ENCODE measurements around the gene SETD4. TPM values are rescaled to one million over a fixed set of nuclear protein-coding genes. Genes with fewer than 3 reads are reported as not detected.

SETD4 gene
- total RNA-seq, 1 donor = 15.9 TPM

DNA sequence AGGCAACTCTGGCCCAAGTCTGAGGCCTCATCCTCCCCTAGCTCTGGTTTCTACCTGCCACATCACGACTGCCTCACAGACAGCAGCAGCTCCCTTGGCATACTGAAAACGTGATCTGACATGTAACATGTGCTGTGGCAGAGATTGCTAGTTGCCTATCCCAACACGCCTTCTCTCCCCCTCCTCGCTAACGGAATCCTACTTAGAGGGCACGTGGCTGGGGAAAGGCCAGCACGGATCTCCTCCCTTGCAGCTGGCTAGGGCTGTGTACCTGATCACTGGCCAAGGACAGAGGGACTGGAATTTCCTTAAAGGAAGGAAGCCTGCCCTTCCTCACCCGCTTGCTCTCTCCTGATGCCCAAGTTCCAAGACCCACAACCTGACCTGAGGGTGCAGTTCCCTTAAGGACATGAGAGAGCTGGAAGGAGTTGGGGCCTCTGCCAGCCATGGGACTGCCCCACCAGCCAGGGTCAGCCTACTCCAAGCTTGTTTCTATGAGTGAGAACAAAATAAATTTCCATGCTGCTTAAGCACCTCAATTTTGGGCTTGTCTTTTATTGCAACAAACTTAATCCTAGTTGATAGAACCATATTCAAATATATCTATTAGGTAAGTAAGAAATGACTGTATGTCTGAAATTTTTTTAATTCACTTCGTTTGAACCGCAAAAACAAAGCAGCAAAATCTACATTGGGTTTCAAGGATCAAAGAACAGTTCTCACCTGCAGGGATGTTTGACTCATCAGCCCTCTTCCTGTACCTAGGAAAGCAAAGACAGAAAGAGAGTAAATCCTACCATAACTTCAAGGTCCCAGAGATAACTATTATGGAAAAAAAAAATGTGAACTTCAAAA, 7.2 kb downstream of the SETD4 start:
- TF ChIP-seq CTCF (IDR thresholded peaks at IDR 0.05; ENCODE audit: extremely low read depth, low read depth, low read length) = no peak
- Histone ChIP-seq H4K20me1 (ENCODE audit: insufficient read depth, low read length) (peaks cover 2% of the 10 kb centered on the region), H3K4me2 (ENCODE audit: insufficient read depth, low read length) (no peak overlapping the region), H2AFZ (ENCODE audit: low read length) (no peak overlapping the region), H3K27ac (ENCODE audit: low read depth, low read length) (no peak overlapping the region), H3K4me3 (ENCODE audit: insufficient read depth, low read length) (no peak overlapping the region), H3K36me3 (ENCODE audit: insufficient read depth, low read length) (peaks cover 61% of the 10 kb centered on the region), H3K4me1 (ENCODE audit: insufficient read depth, low read length) (no peaks in the 10 kb centered on the region), H3K9me3 (ENCODE audit: low read depth, low read length) (no peaks in the 10 kb centered on the region), H3K79me2 (ENCODE audit: insufficient read depth, low read length) (peaks cover 9% of the 10 kb centered on the region), H3K27me3 (ENCODE audit: insufficient read depth, low read length) (no peaks in the 10 kb centered on the region)
- DNase-seq (ENCODE audit: insufficient read length, low spot score, missing footprints) = no peak

DNA sequence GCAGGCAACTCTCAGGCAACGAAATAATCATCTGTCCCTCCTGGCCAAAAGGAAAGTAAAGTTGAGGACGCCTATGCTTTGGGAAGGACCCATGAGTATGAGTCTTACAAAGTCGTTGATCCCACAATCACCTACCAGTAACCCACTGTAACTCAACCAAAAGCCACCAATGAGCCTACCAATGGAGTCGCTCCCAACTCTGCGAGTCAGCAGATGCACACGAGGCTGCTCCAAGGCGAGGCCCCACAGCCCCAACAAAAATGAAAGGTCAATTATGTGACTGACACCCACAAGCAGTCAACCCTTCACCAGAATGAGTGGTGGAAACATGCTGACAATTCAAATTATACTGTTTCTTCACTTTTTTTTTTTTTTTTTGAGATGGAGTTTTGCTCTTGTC, 12.0 kb downstream of the SETD4 start:
- H3K4me3 ChIP-seq (ENCODE audit: insufficient read depth, low read length) = no peak overlapping the region
- no peaks in the 10 kb centered on the region for H3K9me3 ChIP-seq (ENCODE audit: low read depth, low read length)
- H3K27ac ChIP-seq (ENCODE audit: low read depth, low read length) = no peak overlapping the region
- peaks cover 53% of the 10 kb centered on the region for H3K36me3 ChIP-seq (ENCODE audit: insufficient read depth, low read length)
- H4K20me1 ChIP-seq (ENCODE audit: insufficient read depth, low read length) = peaks cover 2% of the 10 kb centered on the region
- TF ChIP-seq CTCF (IDR thresholded peaks at IDR 0.05; ENCODE audit: extremely low read depth, low read depth, low read length) = no peak
- H3K4me2 ChIP-seq (ENCODE audit: insufficient read depth, low read length) = no peak overlapping the region
- H3K27me3 ChIP-seq (ENCODE audit: insufficient read depth, low read length) = no peaks in the 10 kb centered on the region
- DNase-seq (ENCODE audit: insufficient read length, low spot score, missing footprints) = no peak
- H2AFZ ChIP-seq (ENCODE audit: low read length) = no peak overlapping the region
- no peaks in the 10 kb centered on the region for H3K79me2 ChIP-seq (ENCODE audit: insufficient read depth, low read length)
- no peaks in the 10 kb centered on the region for H3K4me1 ChIP-seq (ENCODE audit: insufficient read depth, low read length)

GRCh38 chr21:36047139-36047538, 13.2 kb downstream of the SETD4 start:
- H3K27me3 ChIP-seq (ENCODE audit: insufficient read depth, low read length) = no peaks in the 10 kb centered on the region
- H2AFZ ChIP-seq (ENCODE audit: low read length) = no peak overlapping the region
- H3K4me3 ChIP-seq (ENCODE audit: insufficient read depth, low read length) = no peak overlapping the region
- no peak overlapping the region for H3K27ac ChIP-seq (ENCODE audit: low read depth, low read length)
- no peaks in the 10 kb centered on the region for H3K4me1 ChIP-seq (ENCODE audit: insufficient read depth, low read length)
- no peaks in the 10 kb centered on the region for H4K20me1 ChIP-seq (ENCODE audit: insufficient read depth, low read length)
- peaks cover 49% of the 10 kb centered on the region for H3K36me3 ChIP-seq (ENCODE audit: insufficient read depth, low read length)
- TF ChIP-seq CTCF (IDR thresholded peaks at IDR 0.05; ENCODE audit: extremely low read depth, low read depth, low read length) = no peak
- no peak for DNase-seq (ENCODE audit: insufficient read length, low spot score, missing footprints)
- H3K79me2 ChIP-seq (ENCODE audit: insufficient read depth, low read length) = no peaks in the 10 kb centered on the region
- H3K4me2 ChIP-seq (ENCODE audit: insufficient read depth, low read length) = no peak overlapping the region
- H3K9me3 ChIP-seq (ENCODE audit: low read depth, low read length) = no peaks in the 10 kb centered on the region

DNA sequence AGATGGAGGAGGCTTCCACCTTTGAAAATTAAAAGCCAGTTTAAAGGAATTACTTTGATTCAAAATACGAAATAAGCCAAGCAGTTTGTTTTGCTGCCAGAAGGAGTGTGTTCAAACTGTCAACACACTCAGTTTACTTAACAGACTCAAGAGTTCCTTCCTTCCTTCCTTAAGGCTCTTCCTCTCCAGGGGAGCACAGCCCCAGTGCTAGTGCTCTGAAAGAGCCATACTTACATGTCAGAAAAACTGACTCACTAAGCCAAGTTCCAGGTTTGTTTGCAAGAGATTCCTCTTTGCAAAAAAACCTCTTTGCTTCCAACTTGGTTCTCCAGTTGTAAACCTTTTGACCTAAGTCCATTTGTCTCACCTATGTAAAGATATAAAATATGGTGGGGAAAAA, 14.3 kb downstream of the SETD4 start:
- H3K36me3 ChIP-seq (ENCODE audit: insufficient read depth, low read length) = peaks cover 50% of the 10 kb centered on the region
- TF ChIP-seq CTCF (IDR thresholded peaks at IDR 0.05; ENCODE audit: extremely low read depth, low read depth, low read length) = no peak

More for the DNA sequence above, 14.3 kb downstream of the SETD4 start:
- Histone ChIP-seq H3K27me3 (ENCODE audit: insufficient read depth, low read length) (no peaks in the 10 kb centered on the region), H3K79me2 (ENCODE audit: insufficient read depth, low read length) (no peaks in the 10 kb centered on the region), H3K4me2 (ENCODE audit: insufficient read depth, low read length) (no peak overlapping the region), H3K4me1 (ENCODE audit: insufficient read depth, low read length) (no peaks in the 10 kb centered on the region), H3K9me3 (ENCODE audit: low read depth, low read length) (no peaks in the 10 kb centered on the region), H4K20me1 (ENCODE audit: insufficient read depth, low read length) (no peaks in the 10 kb centered on the region), H3K27ac (ENCODE audit: low read depth, low read length) (no peak overlapping the region), H3K4me3 (ENCODE audit: insufficient read depth, low read length) (no peak overlapping the region), H2AFZ (ENCODE audit: low read length) (no peak overlapping the region)
- no peak for DNase-seq (ENCODE audit: insufficient read length, low spot score, missing footprints)

Measured in osteoblast (primary cell).